GM12878 (cell line): ENCODE data around the gene GUK1. TPM values are rescaled to one million over a fixed set of nuclear protein-coding genes. Genes with fewer than 3 reads are reported as not detected.

Source experiments
- ATAC-seq: fragments of 200-7000 bp; cut with Tn5 transposase; 3 replicates; pipeline ENCODE4 v1.9.1; 2020; ENCODE audit warnings: mild to moderate bottlenecking, moderate library complexity
- BruUV-seq: library from RNA; stranded (reverse); fragments of 400-500 nt; replicated peaks from 2 replicates; lab custom pipeline; 2021; lab: Mats Ljungman, UMichigan
- CTCF ChIA-PET: fragments of 300-600 bp; sonication (Branson Sonifier 250); formaldehyde crosslinking; extraction: SDS; loops from one replicate; lab custom pipeline; 2021; ENCODE audit warnings: inconsistent platforms; lab: Yijun Ruan, JAX
- POLR2A ChIA-PET: fragments of 350-600 bp; formaldehyde crosslinking; extraction: SDS; loops from one replicate; lab custom pipeline; 2021; ENCODE audit warnings: inconsistent platforms; lab: Charles Lee
- RAD21 ChIA-PET: fragments of 300-600 bp; sonication (Branson Sonifier 250); formaldehyde crosslinking; loops from one replicate; lab custom pipeline; 2023; ENCODE audit warnings: antibody characterized with exemption; ENCODE audit not compliant: unreplicated experiment; lab: Charles Lee
- SMC1A ChIA-PET: fragments of 300-600 bp; sonication (Branson Sonifier 250); formaldehyde crosslinking; loops from one replicate; lab custom pipeline; 2023; ENCODE audit not compliant: unreplicated experiment, uncharacterized antibody; lab: Charles Lee
- DNase-seq: peaks from one replicate; pipeline ENCODE4 v3.0.0-alpha.2; 2011; ENCODE audit warnings: low read depth, low spot score
- FAIRE-seq: peaks from 3 replicates; lab custom pipeline; 2011; peaks lifted over from hg19 to GRCh38; lab: Jason Lieb, UNC
- H2AFZ ChIP-seq: 2 replicates; pipeline ENCODE4 v1.6.0; 2011; ENCODE audit warnings: low read depth, low read length, control low read depth; ENCODE audit not compliant: control insufficient read depth
- H3K27ac ChIP-seq: 2 replicates; pipeline ENCODE4 v1.5.1; 2011; ENCODE audit warnings: control low read depth; ENCODE audit not compliant: control insufficient read depth, insufficient read depth
- H3K27me3 ChIP-seq, 2 experiments: replicated peaks in 1 of 2; 2 replicates each; pipeline versions ENCODE4 v1.6.0 to v1.6.1; 2011; ENCODE audit warnings: low read length in 1 of 2; ENCODE audit not compliant: control insufficient read depth in 2 of 2, insufficient read depth in 2 of 2
- H3K36me3 ChIP-seq, 2 experiments: 2 replicates each; pipeline ENCODE4 v1.5.1; 2011; ENCODE audit warnings: low read length in 1 of 2; ENCODE audit not compliant: control insufficient read depth in 2 of 2, insufficient read depth in 2 of 2
- H3K4me1 ChIP-seq: 2 replicates; pipeline ENCODE4 v1.6.1; 2011; ENCODE audit warnings: mild to moderate bottlenecking, low read length, moderate library complexity, mixed read lengths; ENCODE audit not compliant: control insufficient read depth, insufficient read depth
- H3K4me2 ChIP-seq: 2 replicates; pipeline ENCODE4 v1.6.0; 2011; ENCODE audit warnings: control low read depth; ENCODE audit not compliant: control insufficient read depth, insufficient read depth
- H3K4me3 ChIP-seq: fragments of 200-600 bp; sonication (generic); 2 replicates; pipeline ENCODE4 v1.5.1; 2016
- H3K79me2 ChIP-seq: 2 replicates; pipeline ENCODE4 v1.6.0; 2011; ENCODE audit warnings: low read length; ENCODE audit not compliant: control insufficient read depth, insufficient read depth
- H3K9ac ChIP-seq: 2 replicates; pipeline ENCODE4 v1.8.0; 2011; ENCODE audit warnings: low read length, control low read depth, mixed read lengths; ENCODE audit not compliant: control insufficient read depth, insufficient read depth
- H3K9me3 ChIP-seq: replicated peaks from 3 replicates; pipeline ENCODE4 v1.5.1; 2011; ENCODE audit warnings: mild to moderate bottlenecking, low read length; ENCODE audit not compliant: control insufficient read depth, insufficient read depth
- H4K20me1 ChIP-seq: 2 replicates; pipeline ENCODE4 v1.6.0; 2011; ENCODE audit not compliant: control insufficient read depth, insufficient read depth
- BCL11A ChIP-seq: IDR thresholded peaks from 2 replicates; pipeline ENCODE4 v1.6.1; 2011; ENCODE audit warnings: low read depth, low read length
- BRCA1 ChIP-seq: IDR thresholded peaks from 2 replicates; pipeline ENCODE4 v1.6.1; 2011; ENCODE audit warnings: low read depth, low read length, improper control_type of control experiment
- CBX5 ChIP-seq: sonication (generic); IDR thresholded peaks from 2 replicates; pipeline ENCODE4 v1.6.1; 2016; ENCODE audit warnings: low read depth, moderate library complexity, mild to moderate bottlenecking, inconsistent platforms
- ETV6 ChIP-seq, 2 experiments: fragments of 450-650 bp in 1 of 2; IDR thresholded peaks in 1 of 2; conservative IDR thresholded peaks in 1 of 2; 2 replicates each; pipeline ENCODE4 v1.6.1; 2014; ENCODE audit warnings: antibody characterized with exemption in 1 of 2, borderline replicate concordance in 1 of 2, low read depth in 1 of 2, mild to moderate bottlenecking in 1 of 2, moderate library complexity in 1 of 2
- EZH2 ChIP-seq: IDR thresholded peaks from 2 replicates; pipeline ENCODE4 v1.6.1; 2012; ENCODE audit warnings: low read depth, mild to moderate bottlenecking, control low read depth, inconsistent platforms, low read length, borderline replicate concordance; ENCODE audit not compliant: control insufficient read depth
- KDM1A ChIP-seq: fragments of 200-600 bp; sonication (generic); IDR thresholded peaks from 2 replicates; pipeline ENCODE4 v1.6.1; 2016; ENCODE audit warnings: borderline replicate concordance
- MEF2B ChIP-seq: fragments of 450-650 bp; IDR thresholded peaks from 2 replicates; pipeline ENCODE4 v1.6.1; 2018; ENCODE audit warnings: mild to moderate bottlenecking, moderate library complexity; ENCODE audit not compliant: partially characterized antibody, poor library complexity, severe bottlenecking
- MXI1 ChIP-seq: fragments of 150-350 bp; IDR thresholded peaks from 2 replicates; pipeline ENCODE4 v1.6.1; 2011; ENCODE audit warnings: low read depth, mild to moderate bottlenecking, inconsistent platforms, low read length, improper control_type of control experiment
- NFYB ChIP-seq: IDR thresholded peaks from 2 replicates; pipeline ENCODE4 v1.6.1; 2011; ENCODE audit warnings: low read depth, mild to moderate bottlenecking, low read length, improper control_type of control experiment, moderate library complexity; ENCODE audit not compliant: insufficient read depth
- PAX5 ChIP-seq: IDR thresholded peaks from 2 replicates; pipeline ENCODE4 v1.6.1; 2011; ENCODE audit warnings: low read depth, low read length, borderline replicate concordance
- PML ChIP-seq: IDR thresholded peaks from 2 replicates; pipeline ENCODE4 v1.6.1; 2012; ENCODE audit warnings: low read length, inconsistent platforms
- SIN3A ChIP-seq: IDR thresholded peaks from 2 replicates; pipeline ENCODE4 v1.6.1; 2012; ENCODE audit warnings: low read depth, low read length, improper control_type of control experiment
- STAT3 ChIP-seq: IDR thresholded peaks from 2 replicates; pipeline ENCODE4 v1.6.1; 2011; ENCODE audit warnings: low read depth, low read length, improper control_type of control experiment
- TBL1XR1 ChIP-seq: IDR thresholded peaks from 2 replicates; pipeline ENCODE4 v1.6.1; 2012; ENCODE audit warnings: low read depth, low read length, improper control_type of control experiment
- TCF12 ChIP-seq: IDR thresholded peaks from 2 replicates; pipeline ENCODE4 v1.6.1; 2011; ENCODE audit warnings: low read depth, mild to moderate bottlenecking, low read length
- YY1 ChIP-seq: IDR thresholded peaks from 2 replicates; pipeline ENCODE4 v1.6.1; 2011; ENCODE audit warnings: low read depth, mild to moderate bottlenecking, low read length
- ZBED1 ChIP-seq: IDR thresholded peaks from 2 replicates; pipeline ENCODE4 v1.6.1; 2016; ENCODE audit warnings: borderline replicate concordance
- ZNF24 ChIP-seq: fragments of 450-650 bp; IDR thresholded peaks from 2 replicates; pipeline ENCODE4 v1.6.1; 2017; ENCODE audit warnings: antibody characterized with exemption, mild to moderate bottlenecking
- ZNF384 ChIP-seq: IDR thresholded peaks from 2 replicates; pipeline ENCODE4 v1.6.1; 2012; ENCODE audit warnings: low read depth, mild to moderate bottlenecking, low read length, improper control_type of control experiment, borderline replicate concordance
- WGBS: methylation state at CpG from one replicate; pipeline ENCODE4 v1.1.6; 2016; ENCODE audit warnings: low lambda C conversion rate; ENCODE audit not compliant: insufficient replicate concordance, insufficient coverage; ENCODE audit errors: missing lambda C conversion rate; 5-methylcytosine and 5-hydroxymethylcytosine counted together
- in situ Hi-C: fragments of 300-500 bp; cut with MboI; formaldehyde crosslinking; loops from 9 replicates; pipeline ENCODE4 v1.14.3; 2018; ENCODE audit warnings: mixed read lengths
- intact Hi-C: fragments of 100-400 bp; cut with micrococcal nuclease; formaldehyde crosslinking; loops from one replicate; pipeline ENCODE4 v1.14.2; 2022; ENCODE audit not compliant: unreplicated experiment
- polyA plus RNA-seq, 11 experiments: library from polyadenylated mRNA; depleted of rRNA in 4 of 11; unstranded in 6 of 11; stranded (reverse) in 5 of 11; fragments of >200 nt; fragmentation: Nextera tagmentation in 4 of 11; fragmentation: Illumina TruSeq in 1 of 11; extraction: Ambion mirVana in 4 of 11; extraction: Trizol in 1 of 11; gene quantifications; 1 replicate in 1 of 11; 2 replicates in 10 of 11; pipeline versions ENCODE4 v1.2.1 to v1.2.3, GENCODE V29; 2011 to 2016; ENCODE audit warnings: inconsistent platforms in 2 of 11, missing spikeins in 2 of 11, low read depth in 1 of 11
- total RNA-seq, 4 experiments: library from RNA; depleted of rRNA in 3 of 4; stranded (reverse); fragments of >200 nt in 3 of 4; fragmentation: Illumina TruSeq in 1 of 4; extraction: Trizol in 1 of 4; gene quantifications; 2 replicates each; pipeline versions ENCODE4 v1.2.1 to v1.2.3, GENCODE V29; 2013 to 2021
- TF ChIP-seq, protein P1 (sequence below): IDR thresholded peaks from 2 replicates; pipeline ENCODE4 v1.6.1; 2012; ENCODE audit warnings: low read depth, low read length, improper control_type of control experiment

The GUK1 gene
- total and polyA plus RNA-seq, 10 of the 15 experiments (the other 5 are each of a cell fraction or from before 2014, with no cell fraction given), result 6.3 to 357 (median 203) TPM

DNA sequence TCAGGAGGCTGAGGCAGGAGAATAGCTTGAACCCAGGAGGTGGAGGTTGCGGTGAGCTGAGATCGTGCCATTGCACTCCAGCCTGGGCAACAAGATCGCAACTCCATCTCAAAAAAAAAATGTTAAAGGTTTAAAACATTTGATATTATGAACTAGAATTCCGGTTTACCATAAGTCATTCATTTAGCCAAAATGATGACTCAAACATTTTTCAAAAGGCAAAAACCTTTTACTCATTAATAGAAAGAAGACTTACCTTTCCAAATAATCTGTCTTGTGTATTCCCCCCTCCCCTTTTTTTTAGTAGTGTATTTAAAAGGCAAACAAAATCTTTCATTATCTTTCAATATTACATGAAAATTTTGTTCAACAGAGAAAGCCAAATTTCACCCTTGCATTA is 22.7 kb upstream of the GUK1 start:
- Histone ChIP-seq H3K9ac (no peak overlapping the region), H2AFZ (no peak overlapping the region), H4K20me1 (no peaks in the 10 kb centered on the region), H3K27ac (no peak overlapping the region), H3K4me2 (no peak overlapping the region), H3K27me3 (no peaks in the 10 kb centered on the region), H3K4me3 (no peak overlapping the region), H3K36me3 (no peaks in the 10 kb centered on the region), H3K9me3 (no peaks in the 10 kb centered on the region; the same call in 2 of the 3 replicates), H3K79me2 (no peaks in the 10 kb centered on the region), H3K4me1 (no peaks in the 10 kb centered on the region; the same call in 1 of the 2 replicates)
- POLR2A ChIA-PET, result no interaction called here
- DNase-seq (no peak), FAIRE-seq (no peak), ATAC-seq (no peak)
- RAD21 ChIA-PET, result no interaction called here
- intact Hi-C loops (no loop called here), in situ Hi-C loops (no loop called here)
- TF ChIP-seq ETV6 (conservative IDR thresholded peaks at IDR 0.05 in 1 of 2, IDR thresholded peaks at IDR 0.05 in 1 of 2; ENCODE audit: borderline replicate concordance in 1 of 2, low read depth in 1 of 2) (no peak), TCF12 (no peak), MEF2B (no peak), PML (no peak), NFYB (no peak), EZH2 (no peak), BRCA1 (no peak), SIN3A (no peak), ZBED1 (no peak), STAT3 (no peak), BCL11A (no peak), YY1 (no peak), TBL1XR1 (no peak), ZNF384 (no peak), CBX5 (no peak), PAX5 (no peak), ZNF24 (no peak), MXI1 (no peak), KDM1A (no peak)
- TF ChIP-seq, protein P1, sequence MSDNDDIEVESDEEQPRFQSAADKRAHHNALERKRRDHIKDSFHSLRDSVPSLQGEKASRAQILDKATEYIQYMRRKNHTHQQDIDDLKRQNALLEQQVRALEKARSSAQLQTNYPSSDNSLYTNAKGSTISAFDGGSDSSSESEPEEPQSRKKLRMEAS, result no peak
- CTCF ChIA-PET, result no interaction called here
- SMC1A ChIA-PET, result no interaction called here
- 86% methylated on average over 4 of the region's 4 CpGs for WGBS
- no TSS peak for BruUV-seq
